GM21737 (cell line): ENCODE measurements around the gene CDH12.
"Not testable (repeated sequence)": the region's sequence is repeated elsewhere in the genome, so short reads cannot be mapped to it uniquely, and the experiment has no call there.

Experiments used
- ATAC-seq: cut with Tn5 transposase; IDR thresholded peaks from one replicate; pipeline ENCODE4 v1.9.1; 2021; ENCODE audit warnings: mild to moderate bottlenecking, moderate library complexity; ENCODE audit not compliant: unreplicated experiment

CDH12 gene

GRCh38 chr5:22316294-22316693, 536.9 kb downstream of the CDH12 start:
- ATAC-seq, result no peak

GRCh38 chr5:22315052-22315451, 538.1 kb downstream of the CDH12 start:
- not testable (repeated sequence) for ATAC-seq

GRCh38 chr5:22314548-22314947, 538.6 kb downstream of the CDH12 start:
- no peak for ATAC-seq

- no peak for ATAC-seq
Observed at GRCh38 chr5:22306011-22306410, 547.1 kb downstream of the CDH12 start.

GRCh38 chr5:22295832-22296231, 557.3 kb downstream of the CDH12 start:
- ATAC-seq, result no peak

GRCh38 chr5:22293147-22293546, 560.0 kb downstream of the CDH12 start:
- ATAC-seq, result no peak

GRCh38 chr5:22278164-22278563, 575.0 kb downstream of the CDH12 start:
- ATAC-seq, result no peak

GRCh38 chr5:22277006-22277405, 576.1 kb downstream of the CDH12 start:
- no peak for ATAC-seq

- ATAC-seq, result not testable (repeated sequence)
Observed at GRCh38 chr5:22265855-22266254, 587.3 kb downstream of the CDH12 start.

GRCh38 chr5:22258139-22258538, 595.0 kb downstream of the CDH12 start:
- no peak for ATAC-seq

- ATAC-seq, result no peak
Observed at GRCh38 chr5:22250528-22250927, 602.6 kb downstream of the CDH12 start.

- ATAC-seq, result no peak
Observed at GRCh38 chr5:22249209-22249729, 603.9 kb downstream of the CDH12 start.

GRCh38 chr5:22245770-22246169, 607.4 kb downstream of the CDH12 start:
- ATAC-seq, result no peak

GRCh38 chr5:22242532-22242931, 610.6 kb downstream of the CDH12 start:
- no peak for ATAC-seq

- no peak for ATAC-seq
Observed at GRCh38 chr5:22238047-22238446, 615.1 kb downstream of the CDH12 start.

- ATAC-seq, result no peak
Observed at GRCh38 chr5:22226423-22226822, 626.7 kb downstream of the CDH12 start.

GRCh38 chr5:22223079-22223478, 630.1 kb downstream of the CDH12 start:
- ATAC-seq, result no peak

GRCh38 chr5:22213703-22214495, 639.2 kb downstream of the CDH12 start:
- ATAC-seq, result peak; percentile 78

GRCh38 chr5:22212254-22212991, 640.7 kb downstream of the CDH12 start:
- not testable (repeated sequence) for ATAC-seq

GRCh38 chr5:22208463-22208862, 644.7 kb downstream of the CDH12 start:
- ATAC-seq, result not testable (repeated sequence)

GRCh38 chr5:22188651-22189050, 664.5 kb downstream of the CDH12 start:
- ATAC-seq, result not testable (repeated sequence)
